H1 (cell line): ENCODE measurements around the gene PGGHG. TPM values are rescaled to one million over a fixed set of nuclear protein-coding genes. Genes with fewer than 3 reads are reported as not detected.
A peak's percentile ranks its signal among the peaks of the same experiment; 100 is the strongest.

ENCODE experiments used
- CTCF ChIA-PET: fragments of 300-600 bp; sonication (Branson Sonifier 250); formaldehyde crosslinking; loops from one replicate; lab custom pipeline; 2021; ENCODE audit not compliant: partially characterized antibody; lab: Charles Lee
- POLR2A ChIA-PET: fragments of 300-600 bp; sonication (Branson Sonifier 250); formaldehyde crosslinking; loops from one replicate; lab custom pipeline; 2021; ENCODE audit warnings: inconsistent platforms; ENCODE audit not compliant: partially characterized antibody; lab: Charles Lee
- DNase-seq, 2 experiments: peaks; one replicate each; pipeline versions ENCODE4 v3.0.0 to v3.0.0-alpha.2; 2010 to 2022; ENCODE audit warnings: low spot score in 2 of 2, low read depth in 1 of 2, mixed read lengths in 1 of 2
- FAIRE-seq: peaks from 2 replicates; lab custom pipeline; 2011; peaks lifted over from hg19 to GRCh38; lab: Jason Lieb, UNC
- H2AFZ ChIP-seq: 2 replicates; pipeline ENCODE4 v1.8.1; 2012; ENCODE audit warnings: low read length, inconsistent platforms
- H2AK5ac ChIP-seq: 2 replicates; pipeline ENCODE4 v1.6.1; 2013; ENCODE audit warnings: low read depth, low read length
- H2BK120ac ChIP-seq: replicated peaks from 2 replicates; pipeline ENCODE3; 2013; ENCODE audit warnings: low read depth, low read length, inconsistent platforms
- H2BK12ac ChIP-seq: 2 replicates; pipeline ENCODE4 v1.6.1; 2013; ENCODE audit warnings: low read depth, low read length
- H2BK15ac ChIP-seq: 2 replicates; pipeline ENCODE4 v1.6.1; 2013; ENCODE audit warnings: low read length
- H2BK20ac ChIP-seq: 2 replicates; pipeline ENCODE4 v1.6.1; 2013; ENCODE audit warnings: low read length
- H2BK5ac ChIP-seq: 2 replicates; pipeline ENCODE4 v1.6.1; 2013; ENCODE audit warnings: low read depth, low read length
- H3K14ac ChIP-seq: 2 replicates; pipeline ENCODE4 v1.6.1; 2013; ENCODE audit warnings: inconsistent platforms; ENCODE audit not compliant: insufficient read length
- H3K18ac ChIP-seq: 2 replicates; pipeline ENCODE4 v1.6.1; 2013; ENCODE audit warnings: low read length; ENCODE audit errors: extremely low read depth
- H3K23ac ChIP-seq: 2 replicates; pipeline ENCODE4 v1.6.1; 2013; ENCODE audit warnings: inconsistent platforms; ENCODE audit not compliant: insufficient read length
- H3K23me2 ChIP-seq: 2 replicates; pipeline ENCODE4 v1.6.1; 2013; ENCODE audit warnings: low read depth, low read length
- H3K27ac ChIP-seq: 2 replicates; pipeline ENCODE4 v1.6.1; 2011; ENCODE audit warnings: low read depth, low read length, inconsistent platforms
- H3K27me3 ChIP-seq, 4 experiments: replicated peaks in 1 of 4; 1 replicate in 1 of 4; 2 replicates in 3 of 4; pipeline versions ENCODE4 v1.6.1 to v1.8.1; 2011 to 2013; ENCODE audit warnings: low read length in 3 of 4, mild to moderate bottlenecking in 3 of 4, inconsistent platforms in 2 of 4, mixed read lengths in 2 of 4, moderate library complexity in 1 of 4; ENCODE audit not compliant: control insufficient read depth in 3 of 4, insufficient read depth in 3 of 4; ENCODE audit errors: extremely low read depth in 1 of 4
- H3K36me3 ChIP-seq, 4 experiments: 2 replicates each; pipeline versions ENCODE4 v1.6.1 to v1.8.1; 2011 to 2013; ENCODE audit warnings: mild to moderate bottlenecking in 4 of 4, low read length in 3 of 4, moderate library complexity in 2 of 4, control low read depth in 1 of 4, inconsistent platforms in 1 of 4; ENCODE audit not compliant: insufficient read depth in 4 of 4, control insufficient read depth in 2 of 4
- H3K4ac ChIP-seq: replicated peaks from 2 replicates; pipeline ENCODE3; 2013; ENCODE audit warnings: low read length, low read depth, mixed read lengths, inconsistent platforms; ENCODE audit not compliant: insufficient read length
- H3K4me1 ChIP-seq, 4 experiments: replicated peaks in 1 of 4; 1 replicate in 1 of 4; 2 replicates in 3 of 4; pipeline versions ENCODE4 v1.6.1 to v1.8.1; 2011 to 2013; ENCODE audit warnings: low read length in 3 of 4, inconsistent platforms in 2 of 4, mixed read lengths in 1 of 4; ENCODE audit not compliant: insufficient read depth in 4 of 4, control insufficient read depth in 3 of 4
- H3K4me2 ChIP-seq, 2 experiments: 2 replicates each; pipeline versions ENCODE4 v1.6.1 to v1.8.1; 2011 to 2013; ENCODE audit warnings: low read depth in 2 of 2, low read length in 2 of 2, control low read depth in 1 of 2, inconsistent platforms in 1 of 2, mild to moderate bottlenecking in 1 of 2; ENCODE audit not compliant: insufficient read depth in 1 of 2
- H3K4me3 ChIP-seq, 4 experiments: fragments of 200-600, 300-600 bp in 1 of 4; sonication (generic), shearing (Covaris generic), sonication (Bioruptor Twin) in 1 of 4; 2 replicates each; pipeline versions ENCODE4 v1.5.1 to v1.8.1; 2011 to 2016; ENCODE audit warnings: low read length in 4 of 4, low read depth in 3 of 4, control low read depth in 2 of 4, inconsistent platforms in 2 of 4, mild to moderate bottlenecking in 2 of 4, mixed read lengths in 1 of 4, moderate library complexity in 1 of 4; ENCODE audit not compliant: insufficient read depth in 2 of 4; ENCODE audit errors: extremely low read depth in 1 of 4
- H3K56ac ChIP-seq: replicated peaks from 2 replicates; pipeline ENCODE3; 2013; ENCODE audit warnings: low read depth, mild to moderate bottlenecking, mixed read lengths, low read length, inconsistent platforms; ENCODE audit not compliant: insufficient read length
- H3K79me1 ChIP-seq: 2 replicates; pipeline ENCODE4 v1.6.1; 2013; ENCODE audit warnings: low read depth, low read length, control low read depth
- H3K79me2 ChIP-seq, 2 experiments: 2 replicates each; pipeline versions ENCODE4 v1.6.1 to v1.8.1; 2012 to 2013; ENCODE audit warnings: low read length in 2 of 2, mild to moderate bottlenecking in 2 of 2, inconsistent platforms in 1 of 2; ENCODE audit not compliant: insufficient read depth in 2 of 2, control insufficient read depth in 1 of 2
- H3K9ac ChIP-seq, 4 experiments: replicated peaks in 1 of 4; 1 replicate in 1 of 4; 2 replicates in 3 of 4; pipeline versions ENCODE4 v1.6.1 to v1.8.1; 2011 to 2013; ENCODE audit warnings: low read depth in 3 of 4, low read length in 3 of 4, control low read depth in 2 of 4, mild to moderate bottlenecking in 2 of 4, moderate library complexity in 2 of 4, inconsistent platforms in 1 of 4; ENCODE audit errors: extremely low read depth in 1 of 4
- H3K9me3 ChIP-seq, 2 experiments: 2 replicates each; pipeline versions ENCODE4 v1.6.1 to v1.8.1; 2012 to 2013; ENCODE audit warnings: mild to moderate bottlenecking in 2 of 2, moderate library complexity in 2 of 2, control low read depth in 1 of 2, inconsistent platforms in 1 of 2, low read depth in 1 of 2, low read length in 1 of 2, mixed read lengths in 1 of 2; ENCODE audit not compliant: insufficient read depth in 2 of 2
- H4K20me1 ChIP-seq, 2 experiments: replicated peaks in 1 of 2; 2 replicates each; pipeline versions ENCODE3 to v1.8.1; 2011 to 2013; ENCODE audit warnings: inconsistent platforms in 2 of 2, low read length in 2 of 2, mild to moderate bottlenecking in 1 of 2; ENCODE audit not compliant: insufficient read depth in 2 of 2, control insufficient read depth in 1 of 2
- H4K5ac ChIP-seq: 2 replicates; pipeline ENCODE4 v1.6.1; 2013; ENCODE audit warnings: low read length, low read depth, mixed read lengths, inconsistent platforms; ENCODE audit not compliant: insufficient read length
- H4K8ac ChIP-seq: 2 replicates; pipeline ENCODE4 v1.8.0; 2013; ENCODE audit warnings: mild to moderate bottlenecking, moderate library complexity, low read length, inconsistent platforms; ENCODE audit not compliant: insufficient read depth; ENCODE audit errors: extremely low read depth
- H4K91ac ChIP-seq: replicated peaks from 2 replicates; pipeline ENCODE3; 2013; ENCODE audit warnings: low read length, mixed read lengths, inconsistent platforms; ENCODE audit not compliant: insufficient read length
- CTBP2 ChIP-seq: IDR thresholded peaks from 2 replicates; pipeline ENCODE4 v1.7.0; 2011; ENCODE audit warnings: borderline replicate concordance, mild to moderate bottlenecking, moderate library complexity, mixed read lengths, low read length; ENCODE audit not compliant: insufficient read depth, insufficient read length
- EZH2 ChIP-seq: fragments of 200-600 bp; sonication (generic); IDR thresholded peaks from 2 replicates; pipeline ENCODE4 v1.7.1; 2012; ENCODE audit warnings: low read depth, mild to moderate bottlenecking, moderate library complexity, low read length, inconsistent platforms; ENCODE audit not compliant: severe bottlenecking
- JUN ChIP-seq: IDR thresholded peaks from 2 replicates; pipeline ENCODE4 v1.6.1; 2011; ENCODE audit warnings: low read depth, mild to moderate bottlenecking, improper control_type of control experiment, low read length
- NRF1 ChIP-seq: IDR thresholded peaks from 2 replicates; pipeline ENCODE4 v1.6.1; 2011; ENCODE audit warnings: mild to moderate bottlenecking, low read depth, low read length, improper control_type of control experiment
- RBBP5 ChIP-seq: IDR thresholded peaks from 2 replicates; pipeline ENCODE4 v1.7.1; 2012; ENCODE audit warnings: low read depth, mild to moderate bottlenecking, inconsistent platforms, low read length, moderate library complexity, borderline replicate concordance
- SIRT6 ChIP-seq: IDR thresholded peaks from one replicate; pipeline ENCODE4 v1.7.1; 2012; ENCODE audit warnings: low read length, inconsistent platforms
- TAF1 ChIP-seq: IDR thresholded peaks from 2 replicates; pipeline ENCODE4 v1.6.1; 2011; ENCODE audit warnings: mild to moderate bottlenecking, low read depth, low read length
- WGBS, 2 experiments: shearing (Covaris generic) in 1 of 2; methylation state at CpG; one replicate each; pipeline versions ENCODE4 v1.1.6 to v1.1.7; 2013 to 2015; ENCODE audit warnings: low lambda C conversion rate in 2 of 2, mixed read lengths in 2 of 2, inconsistent platforms in 1 of 2, low coverage in 1 of 2, missing lambda C conversion rate in 1 of 2; ENCODE audit not compliant: insufficient replicate concordance in 2 of 2, insufficient coverage in 1 of 2, insufficient read length in 1 of 2; ENCODE audit errors: extremely low coverage in 1 of 2, missing lambda C conversion rate in 1 of 2; 5-methylcytosine and 5-hydroxymethylcytosine counted together
- polyA plus RNA-seq, 7 experiments: library from polyadenylated mRNA; depleted of rRNA in 3 of 7; stranded (reverse) in 5 of 7; unstranded in 2 of 7; fragments of >200 nt in 5 of 7; fragments of 200-250 nt in 2 of 7; gene quantifications; 1 replicate in 5 of 7; 2 replicates in 1 of 7; 4 replicates in 1 of 7; pipeline versions ENCODE4 v1.2.1 to v1.2.3, GENCODE V29; 2011 to 2013; ENCODE audit warnings: missing spikeins in 2 of 7, mixed read lengths in 2 of 7
- total RNA-seq: library from RNA; stranded (reverse); fragmentation: NEBNext Ultra II Directional; extraction: Animal tissue kit (Norgen Biotek cat#: 25700); gene quantifications from 2 replicates; pipeline ENCODE4 v1.2.1, GENCODE V29; 2021

The PGGHG gene
- total and polyA plus RNA-seq, 2 of the 8 experiments (the other 6 are each of a cell fraction or from before 2014, with no cell fraction given): 34.8 to 60.7 TPM

- H3K4me3 ChIP-seq: no peak within 1 kb of the TSS
- no peak within 1 kb of the TSS for H2AFZ ChIP-seq
- peak within 1 kb of the TSS in 1 of 2 experiments; percentile 16; a peak in 1 of 4 replicates for H3K4me2 ChIP-seq
- H4K91ac ChIP-seq: peak within 1 kb of the TSS; percentile 99
- no peak within 1 kb of the TSS for H3K56ac ChIP-seq
- H2BK12ac ChIP-seq: peak within 1 kb of the TSS; percentile 100
- no peaks in the 10 kb centered on the region for H4K20me1 ChIP-seq
- DNase-seq (no peak), FAIRE-seq (no peak)
- peaks cover 0 to 8% (median 5%) of the 10 kb centered on the region in 4 experiments; a peak in 2 of 8 replicates for H3K36me3 ChIP-seq
- no peak within 1 kb of the TSS for H3K9ac ChIP-seq
- H3K27ac ChIP-seq: no peak within 1 kb of the TSS
- H3K9me3 ChIP-seq: no peaks in the 10 kb centered on the region
- ChIA-PET POLR2A (interaction anchor here (0.7 to 5.2 kb wide), 13 partner anchors 8 to 119 kb away, joined by 3 to 51 read pairs (median 5); partner anchors contain the start of genes IFITM2 and PGGHG), CTCF (interaction anchor here (0.7 to 3.5 kb wide), 10 partner anchors 9 to 64 kb away, joined by 3 to 31 read pairs (median 5); no protein-coding TSS in a partner anchor)
- peak within 1 kb of the TSS; percentile 3; the same call in 1 of the 2 replicates for H4K8ac ChIP-seq
- peak within 1 kb of the TSS; percentile 71 for H2BK120ac ChIP-seq
- peak within 1 kb of the TSS; percentile 39 for H4K5ac ChIP-seq
- peak within 1 kb of the TSS; percentile 93 for H3K18ac ChIP-seq
- H2BK20ac ChIP-seq: peak within 1 kb of the TSS; percentile 23; the same call in 1 of the 2 replicates
- no peak within 1 kb of the TSS for H3K23ac ChIP-seq
- no peaks in the 10 kb centered on the region for H3K23me2 ChIP-seq
- H2BK15ac ChIP-seq: peak within 1 kb of the TSS; percentile 1; the same call in 1 of the 2 replicates
- WGBS, 2 experiments: 98% methylated on average over 9 of the region's 40 CpGs; no CpG with 5 or more reads in 1 of the 2 experiments
- peak within 1 kb of the TSS; percentile 93 for H2AK5ac ChIP-seq
- no peak within 1 kb of the TSS for H3K14ac ChIP-seq
- no peaks in the 10 kb centered on the region; a peak in 1 of 7 replicates for H3K27me3 ChIP-seq
- H3K79me1 ChIP-seq: no peaks in the 10 kb centered on the region
- peak within 1 kb of the TSS; percentile 82; the same call in 1 of the 2 replicates for H2BK5ac ChIP-seq
- peak within 1 kb of the TSS; percentile 81 for H3K4ac ChIP-seq
- no peaks in the 10 kb centered on the region for H3K79me2 ChIP-seq
- peaks cover 6 to 27% (median 13%) of the 10 kb centered on the region in 4 experiments for H3K4me1 ChIP-seq
- TF ChIP-seq EZH2 (no peak), TAF1 (no peak), JUN (no peak), NRF1 (no peak), RBBP5 (no peak), SIRT6 (no peak), CTBP2 (no peak)
Observed at GRCh38 chr11:299081-299891, 10.4 kb downstream of the PGGHG start, which contains the start of gene IFITM5. Gene IFITM5 (minus strand): TSS chr11:299526. CDS start chr11:299490, 36 bp downstream.
